T-helper 17 cell (primary cell): ENCODE results near the gene RALB. TPM values are rescaled to one million over a fixed set of nuclear protein-coding genes. Genes with fewer than 3 reads are reported as not detected.

ENCODE experiments used
- ATAC-seq: fragments of 150-1000 bp; cut with Tn5 transposase; 2 replicates; pipeline ENCODE4 v1.10.0; 2021; ENCODE audit warnings: mild to moderate bottlenecking, moderate library complexity
- DNase-seq, 3 donors: peaks; one replicate each; pipeline versions ENCODE4 v3.0.0 to v3.0.0-alpha.2; 2020 to 2021
- H3K9me3 ChIP-seq: one replicate; pipeline ENCODE4 v1.7.0; 2013; ENCODE audit warnings: low read length, mild to moderate bottlenecking; ENCODE audit not compliant: control insufficient read depth, poor library complexity, severe bottlenecking
- H3K27ac Mint-ChIP-seq: one replicate; pipeline ENCODE4 v1.8.0; 2022; ENCODE audit warnings: mild to moderate bottlenecking, moderate library complexity, mixed read lengths
- H3K27me3 Mint-ChIP-seq: one replicate; pipeline ENCODE4 v1.8.0; 2022; ENCODE audit warnings: mixed read lengths
- H3K36me3 Mint-ChIP-seq: one replicate; pipeline ENCODE4 v1.8.0; 2022; ENCODE audit warnings: low read depth, mixed read lengths
- H3K4me1 Mint-ChIP-seq: one replicate; pipeline ENCODE4 v1.8.0; 2022; ENCODE audit warnings: mild to moderate bottlenecking, mixed read lengths
- H3K4me3 Mint-ChIP-seq: one replicate; pipeline ENCODE4 v1.8.0; 2022; ENCODE audit warnings: mild to moderate bottlenecking, moderate library complexity, mixed read lengths
- total RNA-seq, 4 donors: library from RNA in 2 of 4; stranded (reverse) in 2 of 4; gene quantifications; one replicate each; pipeline ENCODE4 v1.2.3 and lab custom pipeline; 2022 to 2026

Gene RALB
- total RNA-seq, 2 donors from 2014 or later = 17.5 to 20.2 TPM

- ATAC-seq (no peak), DNase-seq (no peak)
- H3K9me3 ChIP-seq = no peaks in the 10 kb centered on the region
- Mint-ChIP-seq H3K4me1 (peaks cover 30% of the 10 kb centered on the region), H3K27me3 (no peaks in the 10 kb centered on the region), H3K36me3 (no peaks in the 10 kb centered on the region), H3K4me3 (no peak overlapping the region), H3K27ac (peak overlapping the region; percentile 57)
These were observed 32.9 kb upstream of the RALB start for GRCh38 chr2:120219766-120220165.

- Mint-ChIP-seq H3K4me1 (peaks cover 32% of the 10 kb centered on the region), H3K27me3 (no peaks in the 10 kb centered on the region), H3K27ac (peak overlapping the region; percentile 57)
These were observed 31.9 kb upstream of the RALB start for GRCh38 chr2:120220756-120221155.

GRCh38 chr2:120221616-120222015 lies 31.0 kb upstream of the RALB start:
- Mint-ChIP-seq H3K36me3 (no peaks in the 10 kb centered on the region), H3K4me1 (peaks cover 31% of the 10 kb centered on the region), H3K27me3 (no peaks in the 10 kb centered on the region), H3K4me3 (peak overlapping the region; percentile 82), H3K27ac (no peak overlapping the region)
- no peaks in the 10 kb centered on the region for H3K9me3 ChIP-seq
- no peak for ATAC-seq
- DNase-seq = no peak

More at GRCh38 chr2:120220756-120221155, 31.9 kb upstream of the RALB start:
- ATAC-seq (no peak), DNase-seq (no peak)
- H3K4me3 Mint-ChIP-seq = no peak overlapping the region
- H3K9me3 ChIP-seq = no peaks in the 10 kb centered on the region
- H3K36me3 Mint-ChIP-seq = no peaks in the 10 kb centered on the region

GRCh38 chr2:120222186-120223033 lies 30.2 kb upstream of the RALB start:
- ATAC-seq = no peak
- H3K36me3 Mint-ChIP-seq = no peaks in the 10 kb centered on the region
- H3K27me3 Mint-ChIP-seq = no peaks in the 10 kb centered on the region
- no peak for DNase-seq
- peak overlapping the region; percentile 82 for H3K4me3 Mint-ChIP-seq
- no peaks in the 10 kb centered on the region for H3K9me3 ChIP-seq
- H3K4me1 Mint-ChIP-seq = peaks cover 29% of the 10 kb centered on the region
- H3K27ac Mint-ChIP-seq = peak overlapping the region; percentile 80

GRCh38 chr2:120223034-120223912 lies 29.4 kb upstream of the RALB start, which contains the start of gene TMEM185B:
TMEM185B (minus strand) TSS chr2:120223400; CDS start chr2:120222976, 424 bp downstream.
- H3K4me3 Mint-ChIP-seq = peak within 1 kb of the TSS; percentile 87
- no peaks in the 10 kb centered on the region for H3K36me3 Mint-ChIP-seq
- peak within 1 kb of the TSS; percentile 80 for H3K27ac Mint-ChIP-seq
- peaks cover 29% of the 10 kb centered on the region for H3K4me1 Mint-ChIP-seq
- H3K9me3 ChIP-seq = no peaks in the 10 kb centered on the region
- peak; percentile 88 to 90 (median 90) for DNase-seq
- H3K27me3 Mint-ChIP-seq = no peaks in the 10 kb centered on the region
- peak; percentile 96 for ATAC-seq

- no peak for ATAC-seq
- Mint-ChIP-seq H3K27me3 (no peaks in the 10 kb centered on the region), H3K36me3 (no peaks in the 10 kb centered on the region), H3K27ac (peak overlapping the region; percentile 80), H3K4me1 (peaks cover 38% of the 10 kb centered on the region), H3K4me3 (peak overlapping the region; percentile 87)
- no peak for DNase-seq
- no peaks in the 10 kb centered on the region for H3K9me3 ChIP-seq
These were observed 28.4 kb upstream of the RALB start for GRCh38 chr2:120224256-120224655.

- Mint-ChIP-seq H3K4me3 (peak overlapping the region; percentile 87), H3K36me3 (no peaks in the 10 kb centered on the region), H3K27ac (peak overlapping the region; percentile 80), H3K27me3 (no peaks in the 10 kb centered on the region), H3K4me1 (peaks cover 38% of the 10 kb centered on the region)
- DNase-seq (no peak), ATAC-seq (no peak)
- H3K9me3 ChIP-seq = no peaks in the 10 kb centered on the region
These were observed 27.7 kb upstream of the RALB start for GRCh38 chr2:120224735-120225548.

GRCh38 chr2:120225549-120226065 lies 27.0 kb upstream of the RALB start:
- no peak overlapping the region for H3K4me3 Mint-ChIP-seq

GRCh38 chr2:120226316-120226715 lies 26.3 kb upstream of the RALB start:
- no peaks in the 10 kb centered on the region for H3K9me3 ChIP-seq
- no peak for ATAC-seq
- H3K36me3 Mint-ChIP-seq = no peaks in the 10 kb centered on the region
- no peak overlapping the region for H3K4me3 Mint-ChIP-seq
- peak overlapping the region; percentile 32 for H3K27ac Mint-ChIP-seq
- H3K27me3 Mint-ChIP-seq = no peaks in the 10 kb centered on the region
- DNase-seq = no peak
- peaks cover 37% of the 10 kb centered on the region for H3K4me1 Mint-ChIP-seq

More at GRCh38 chr2:120225549-120226065, 27.0 kb upstream of the RALB start:
- ATAC-seq (no peak), DNase-seq (no peak)
- H3K36me3 Mint-ChIP-seq = no peaks in the 10 kb centered on the region
- no peak overlapping the region for H3K27ac Mint-ChIP-seq
- no peaks in the 10 kb centered on the region for H3K27me3 Mint-ChIP-seq
- no peaks in the 10 kb centered on the region for H3K9me3 ChIP-seq
- H3K4me1 Mint-ChIP-seq = peaks cover 35% of the 10 kb centered on the region

GRCh38 chr2:120227111-120227991 lies 25.3 kb upstream of the RALB start:
- Mint-ChIP-seq H3K4me3 (no peak overlapping the region), H3K27ac (peak overlapping the region; percentile 32), H3K27me3 (no peaks in the 10 kb centered on the region), H3K4me1 (peaks cover 36% of the 10 kb centered on the region), H3K36me3 (no peaks in the 10 kb centered on the region)
- H3K9me3 ChIP-seq = no peaks in the 10 kb centered on the region
- no peak for ATAC-seq
- DNase-seq = no peak

GRCh38 chr2:120228503-120228902 lies 24.1 kb upstream of the RALB start:
- Mint-ChIP-seq H3K4me1 (peaks cover 38% of the 10 kb centered on the region), H3K27me3 (no peaks in the 10 kb centered on the region), H3K4me3 (no peak overlapping the region), H3K27ac (peak overlapping the region; percentile 81), H3K36me3 (peaks cover 2% of the 10 kb centered on the region)
- H3K9me3 ChIP-seq = no peaks in the 10 kb centered on the region
- DNase-seq (no peak), ATAC-seq (no peak)

GRCh38 chr2:120229341-120229740 lies 23.3 kb upstream of the RALB start:
- peaks cover 2% of the 10 kb centered on the region for H3K36me3 Mint-ChIP-seq
- peak overlapping the region; percentile 81 for H3K27ac Mint-ChIP-seq

More at GRCh38 chr2:120229341-120229740, 23.3 kb upstream of the RALB start:
- ATAC-seq = no peak
- no peak for DNase-seq
- peaks cover 34% of the 10 kb centered on the region for H3K4me1 Mint-ChIP-seq
- no peaks in the 10 kb centered on the region for H3K9me3 ChIP-seq
- no peak overlapping the region for H3K4me3 Mint-ChIP-seq
- H3K27me3 Mint-ChIP-seq = no peaks in the 10 kb centered on the region
